MM.1S (cell line): Measurements from ENCODE around the gene HSPG2.

ENCODE experiments used
- DNase-seq: peaks from one replicate; pipeline ENCODE4 v3.0.0-alpha.2; 2015
- H2AFZ ChIP-seq: fragments of 300-600 bp; sonication (generic); 2 replicates; pipeline ENCODE4 v1.6.0; 2016; ENCODE audit warnings: antibody characterized with exemption, low read length
- H3F3A ChIP-seq: fragments of 300-600 bp; sonication (generic); 2 replicates; pipeline ENCODE4 v1.6.1; 2016; ENCODE audit warnings: mild to moderate bottlenecking, antibody characterized with exemption, low read length, moderate library complexity, mixed read lengths; ENCODE audit not compliant: insufficient read depth
- H3K27ac ChIP-seq: fragments of 300-600 bp; sonication (generic); 2 replicates; pipeline ENCODE4 v1.5.1; 2016; ENCODE audit warnings: mild to moderate bottlenecking, low read length
- H3K27me3 ChIP-seq: fragments of 300-600 bp; sonication (generic); replicated peaks from 2 replicates; pipeline ENCODE4 v1.6.0; 2016; ENCODE audit warnings: low read length; ENCODE audit not compliant: insufficient read depth
- H3K36me3 ChIP-seq: fragments of 300-600 bp; sonication (generic); replicated peaks from 2 replicates; pipeline ENCODE4 v1.6.1; 2016; ENCODE audit warnings: mild to moderate bottlenecking, low read length, mixed read lengths; ENCODE audit not compliant: insufficient read depth
- H3K4me1 ChIP-seq: fragments of 300-600 bp; sonication (generic); 2 replicates; pipeline ENCODE4 v1.6.1; 2016; ENCODE audit warnings: low read length, mixed read lengths
- H3K4me2 ChIP-seq: fragments of 300-600 bp; sonication (generic); 2 replicates; pipeline ENCODE4 v1.6.0; 2016; ENCODE audit warnings: low read depth, low read length
- H3K4me3 ChIP-seq: fragments of 300-600 bp; sonication (generic); 2 replicates; pipeline ENCODE4 v1.5.1; 2016; ENCODE audit warnings: low read length, mixed read lengths
- H3K79me2 ChIP-seq: fragments of 300-600 bp; sonication (generic); 2 replicates; pipeline ENCODE4 v1.6.1; 2016; ENCODE audit warnings: mixed run types, low read length, mixed read lengths
- H3K9ac ChIP-seq: fragments of 300-600 bp; sonication (generic); 2 replicates; pipeline ENCODE4 v1.6.1; 2016; ENCODE audit warnings: low read length, mixed read lengths
- H3K9me2 ChIP-seq: fragments of 300-600 bp; sonication (generic); replicated peaks from 2 replicates; pipeline ENCODE4 v1.6.1; 2016; ENCODE audit warnings: mild to moderate bottlenecking, low read length, mixed read lengths; ENCODE audit not compliant: insufficient read depth
- H3K9me3 ChIP-seq: fragments of 300-600 bp; sonication (generic); replicated peaks from 2 replicates; pipeline ENCODE4 v1.6.1; 2016; ENCODE audit warnings: mild to moderate bottlenecking, low read length, mixed read lengths; ENCODE audit not compliant: insufficient read depth
- H4K20me1 ChIP-seq: fragments of 300-600 bp; sonication (generic); 2 replicates; pipeline ENCODE4 v1.6.1; 2016; ENCODE audit warnings: mild to moderate bottlenecking, low read length, moderate library complexity, mixed read lengths; ENCODE audit not compliant: insufficient read depth
- EZH2 ChIP-seq: fragments of 300-600 bp; sonication (generic); optimal IDR thresholded peaks from 2 replicates; pipeline ENCODE3; 2017; ENCODE audit warnings: low read depth, mild to moderate bottlenecking, antibody characterized with exemption, low read length, mixed read lengths
- EZH2phosphoT487 ChIP-seq: fragments of 300-600 bp; sonication (generic); IDR thresholded peaks from 2 replicates; pipeline ENCODE4 v1.6.1; 2018; ENCODE audit warnings: antibody characterized with exemption, low read length
- TF ChIP-seq, protein P1 (sequence below): fragments of 300-600 bp; sonication (generic); IDR thresholded peaks from 2 replicates; pipeline ENCODE4 v1.5.1; 2016; ENCODE audit warnings: antibody characterized with exemption, low read length, mixed read lengths

Gene HSPG2

DNA sequence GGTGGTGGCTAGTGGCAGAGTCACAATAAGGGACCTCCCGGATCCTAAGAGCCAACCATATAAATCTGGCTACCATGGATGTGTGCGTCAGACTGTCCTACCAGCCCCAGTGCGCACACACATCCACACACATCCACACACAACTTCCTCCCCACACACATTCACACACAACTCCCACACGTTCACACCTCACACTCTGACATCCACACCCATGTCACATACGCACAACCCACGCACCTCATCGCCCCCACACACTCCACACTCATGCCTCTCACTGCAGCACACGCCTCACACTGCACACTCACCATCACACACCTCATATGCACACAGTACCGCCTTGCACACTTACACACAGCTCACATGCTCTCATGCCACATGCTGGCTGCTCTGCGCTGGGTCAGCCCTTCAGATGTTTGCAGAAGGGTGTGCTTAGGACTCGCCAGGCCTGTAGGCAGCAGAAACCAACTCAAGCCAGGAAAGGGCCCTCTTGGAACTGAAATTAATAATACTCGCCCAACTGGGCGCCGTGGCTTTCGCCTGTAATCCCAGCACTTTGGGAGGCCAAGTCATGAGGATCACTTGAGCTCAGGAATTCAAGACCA lies 122.0 kb downstream of the HSPG2 start:
- no peak overlapping the region for H3K4me2 ChIP-seq
- H3K9me2 ChIP-seq, result no peaks in the 10 kb centered on the region
- H3K9ac ChIP-seq, result no peak overlapping the region

DNA sequence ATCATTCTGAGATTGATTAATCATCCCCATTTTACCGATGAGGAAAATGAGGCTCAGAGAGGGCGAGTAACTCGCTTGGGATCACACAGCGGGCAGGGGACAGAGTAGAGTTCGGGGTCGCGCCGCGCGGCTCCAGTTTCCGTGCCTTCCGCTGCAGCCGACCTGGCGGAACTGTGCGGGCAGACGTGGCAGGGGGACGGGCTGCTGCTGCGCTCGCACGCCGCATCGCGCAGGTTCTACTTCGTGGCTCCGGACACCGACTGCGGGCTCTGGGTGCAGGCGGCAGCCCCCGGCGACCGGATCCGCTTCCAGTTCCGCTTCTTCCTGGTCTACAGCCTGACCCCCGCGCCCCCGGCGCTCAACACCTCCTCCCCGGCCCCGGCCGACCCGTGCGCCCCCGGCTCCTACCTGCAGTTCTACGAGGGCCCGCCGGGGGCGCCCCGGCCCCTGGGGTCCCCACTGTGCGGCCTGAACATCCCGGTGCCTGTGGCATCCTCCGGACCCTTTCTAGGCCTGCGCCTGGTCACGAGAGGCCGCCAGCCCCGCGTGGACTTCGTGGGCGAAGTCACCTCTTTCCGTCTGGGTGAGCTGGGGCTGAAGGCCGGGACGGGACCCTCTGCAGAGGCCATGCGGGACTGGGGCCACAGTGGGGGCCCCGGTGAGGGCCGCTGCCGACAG lies 122.7 kb downstream of the HSPG2 start:
- no peaks in the 10 kb centered on the region for H4K20me1 ChIP-seq
- no peaks in the 10 kb centered on the region for H3K36me3 ChIP-seq
- no peaks in the 10 kb centered on the region for H3K4me1 ChIP-seq
- H3K27ac ChIP-seq, result no peak overlapping the region
- no peak for DNase-seq
- TF ChIP-seq, protein P1, sequence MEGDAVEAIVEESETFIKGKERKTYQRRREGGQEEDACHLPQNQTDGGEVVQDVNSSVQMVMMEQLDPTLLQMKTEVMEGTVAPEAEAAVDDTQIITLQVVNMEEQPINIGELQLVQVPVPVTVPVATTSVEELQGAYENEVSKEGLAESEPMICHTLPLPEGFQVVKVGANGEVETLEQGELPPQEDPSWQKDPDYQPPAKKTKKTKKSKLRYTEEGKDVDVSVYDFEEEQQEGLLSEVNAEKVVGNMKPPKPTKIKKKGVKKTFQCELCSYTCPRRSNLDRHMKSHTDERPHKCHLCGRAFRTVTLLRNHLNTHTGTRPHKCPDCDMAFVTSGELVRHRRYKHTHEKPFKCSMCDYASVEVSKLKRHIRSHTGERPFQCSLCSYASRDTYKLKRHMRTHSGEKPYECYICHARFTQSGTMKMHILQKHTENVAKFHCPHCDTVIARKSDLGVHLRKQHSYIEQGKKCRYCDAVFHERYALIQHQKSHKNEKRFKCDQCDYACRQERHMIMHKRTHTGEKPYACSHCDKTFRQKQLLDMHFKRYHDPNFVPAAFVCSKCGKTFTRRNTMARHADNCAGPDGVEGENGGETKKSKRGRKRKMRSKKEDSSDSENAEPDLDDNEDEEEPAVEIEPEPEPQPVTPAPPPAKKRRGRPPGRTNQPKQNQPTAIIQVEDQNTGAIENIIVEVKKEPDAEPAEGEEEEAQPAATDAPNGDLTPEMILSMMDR, result peak; percentile 42
- no peak for TF ChIP-seq EZH2
- no peaks in the 10 kb centered on the region for H3K9me2 ChIP-seq
- no peak overlapping the region; the same call in 1 of the 2 replicates for H3K9ac ChIP-seq
- H3K4me2 ChIP-seq, result peak overlapping the region; percentile 41
- no peaks in the 10 kb centered on the region for H3K9me3 ChIP-seq
- H3K79me2 ChIP-seq, result no peaks in the 10 kb centered on the region
- no peaks in the 10 kb centered on the region for H3K27me3 ChIP-seq
- 0 out of 2 replicates have a peak overlapping the region, but pooled peaks have one; percentile 1 for H3K4me3 ChIP-seq
- H3F3A ChIP-seq, result no peaks in the 10 kb centered on the region
- H2AFZ ChIP-seq, result no peak overlapping the region

More for the DNA sequence above, 122.0 kb downstream of the HSPG2 start:
- Histone ChIP-seq H3K4me3 (no peak overlapping the region), H4K20me1 (no peaks in the 10 kb centered on the region), H3K79me2 (no peaks in the 10 kb centered on the region), H3K36me3 (no peaks in the 10 kb centered on the region), H3F3A (no peaks in the 10 kb centered on the region), H3K27me3 (no peaks in the 10 kb centered on the region), H2AFZ (no peak overlapping the region), H3K27ac (no peak overlapping the region), H3K4me1 (no peaks in the 10 kb centered on the region), H3K9me3 (no peaks in the 10 kb centered on the region)
- no peak for DNase-seq
- no peak for TF ChIP-seq EZH2phosphoT487
- no peak for TF ChIP-seq EZH2
- TF ChIP-seq, protein P1, result no peak

DNA sequence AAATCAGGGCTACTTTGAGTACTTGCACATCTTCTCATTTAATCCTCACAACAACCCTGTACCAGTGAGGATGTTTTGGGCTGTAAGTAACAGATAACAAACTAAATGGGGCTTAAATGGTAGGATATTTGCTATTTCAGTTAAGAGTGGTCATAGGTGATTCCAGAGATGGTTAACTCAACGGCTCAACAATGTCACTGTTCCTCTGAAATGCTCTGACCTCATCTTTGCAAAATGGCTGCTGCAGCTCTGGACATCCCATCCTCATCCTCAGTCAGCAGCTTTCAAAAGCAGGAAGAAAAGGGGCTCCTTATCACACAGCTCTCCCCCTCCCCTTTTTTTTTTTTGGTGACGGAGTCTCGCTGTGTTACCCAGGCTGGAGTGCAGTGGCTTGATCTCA lies 123.6 kb downstream of the HSPG2 start:
- no peaks in the 10 kb centered on the region for H4K20me1 ChIP-seq
- no peak overlapping the region for H3K4me3 ChIP-seq
- TF ChIP-seq, protein P1, result no peak
- TF ChIP-seq EZH2phosphoT487 (no peak), EZH2 (no peak)
- no peaks in the 10 kb centered on the region for H3K36me3 ChIP-seq
- no peaks in the 10 kb centered on the region for H3K9me2 ChIP-seq
- DNase-seq, result no peak
- H3K27me3 ChIP-seq, result no peaks in the 10 kb centered on the region
- H3K27ac ChIP-seq, result no peak overlapping the region
- no peaks in the 10 kb centered on the region for H3K4me1 ChIP-seq
- no peak overlapping the region for H2AFZ ChIP-seq
- no peak overlapping the region for H3K4me2 ChIP-seq
- no peaks in the 10 kb centered on the region for H3K79me2 ChIP-seq
- no peaks in the 10 kb centered on the region for H3K9me3 ChIP-seq
- H3K9ac ChIP-seq, result no peak overlapping the region
- H3F3A ChIP-seq, result no peaks in the 10 kb centered on the region
